Limb (tissue), 2 donors: ENCODE data around the gene TCTN3.
"Not testable (repeated sequence)": the region's sequence is repeated elsewhere in the genome, so short reads cannot be mapped to it uniquely, and the experiment has no call there.

ENCODE experiments used
- DNase-seq, 2 donors: peaks; one replicate each; pipeline ENCODE4 v3.0.0-alpha.2; 2016; ENCODE audit errors: extremely low spot score in 2 of 2

TCTN3 gene

GRCh38 chr10:95693668-95694534, at the start of gene TCTN3:
TCTN3 (minus strand) TSS chr10:95693927; CDS start chr10:95693899, 28 bp downstream.
- peak; percentile 94 to 99 for DNase-seq

GRCh38 chr10:95742962-95743535, 49.3 kb upstream of the TCTN3 start:
- no peak for DNase-seq

- peak; percentile 39 to 40 for DNase-seq
Measured at GRCh38 chr10:95742485-95742884, 48.8 kb upstream of the TCTN3 start.

- DNase-seq: peak; percentile 28 to 43
Measured at GRCh38 chr10:95741807-95742467, 48.2 kb upstream of the TCTN3 start.

- DNase-seq: no peak
Measured at GRCh38 chr10:95739056-95739455, 45.3 kb upstream of the TCTN3 start.

GRCh38 chr10:95732907-95733306, 39.2 kb upstream of the TCTN3 start:
- DNase-seq: not testable (repeated sequence)

GRCh38 chr10:95730233-95730632, 36.5 kb upstream of the TCTN3 start:
- no peak for DNase-seq

- no peak for DNase-seq
Measured at GRCh38 chr10:95729323-95730055, 35.8 kb upstream of the TCTN3 start.

GRCh38 chr10:95728526-95728925, 34.8 kb upstream of the TCTN3 start:
- no peak for DNase-seq

- DNase-seq: not testable (repeated sequence)
Measured at GRCh38 chr10:95722496-95722895, 28.8 kb upstream of the TCTN3 start.

- not testable (repeated sequence) for DNase-seq
Measured at GRCh38 chr10:95720745-95721144, 27.0 kb upstream of the TCTN3 start.

- DNase-seq: no peak
Measured at GRCh38 chr10:95716866-95717265, 23.1 kb upstream of the TCTN3 start.

- no peak for DNase-seq
Measured at GRCh38 chr10:95716466-95716865, 22.7 kb upstream of the TCTN3 start.

- no peak for DNase-seq
Measured at GRCh38 chr10:95711492-95711891, 17.8 kb upstream of the TCTN3 start.

GRCh38 chr10:95706990-95707389, 13.3 kb upstream of the TCTN3 start:
- DNase-seq: no peak

- no peak for DNase-seq
Measured at GRCh38 chr10:95706573-95706972, 12.8 kb upstream of the TCTN3 start.

GRCh38 chr10:95698415-95698814, 4.7 kb upstream of the TCTN3 start:
- no peak for DNase-seq

- no peak for DNase-seq
Measured at GRCh38 chr10:95697429-95697828, 3.7 kb upstream of the TCTN3 start.

GRCh38 chr10:95694665-95695064, 938 bp upstream of the TCTN3 start:
- no peak for DNase-seq

GRCh38 chr10:95693071-95693667, 558 bp downstream of the TCTN3 start:
- peak in 1 of 2 donors; percentile 1 for DNase-seq

- no peak for DNase-seq
Measured at GRCh38 chr10:95691281-95691680, 2.4 kb downstream of the TCTN3 start.
